GM18505 (cell line): ENCODE results near the gene COX6B1.

Experiments used
- ATAC-seq: cut with Tn5 transposase; IDR thresholded peaks from one replicate; pipeline ENCODE4 v1.9.1; 2021; ENCODE audit not compliant: unreplicated experiment
- POLR2A ChIP-seq: IDR thresholded peaks from 4 replicates; pipeline ENCODE4 v1.6.1; 2011; ENCODE audit warnings: borderline replicate concordance; ENCODE audit not compliant: insufficient read depth, insufficient read length; ENCODE audit errors: extremely low read depth

Gene COX6B1

DNA sequence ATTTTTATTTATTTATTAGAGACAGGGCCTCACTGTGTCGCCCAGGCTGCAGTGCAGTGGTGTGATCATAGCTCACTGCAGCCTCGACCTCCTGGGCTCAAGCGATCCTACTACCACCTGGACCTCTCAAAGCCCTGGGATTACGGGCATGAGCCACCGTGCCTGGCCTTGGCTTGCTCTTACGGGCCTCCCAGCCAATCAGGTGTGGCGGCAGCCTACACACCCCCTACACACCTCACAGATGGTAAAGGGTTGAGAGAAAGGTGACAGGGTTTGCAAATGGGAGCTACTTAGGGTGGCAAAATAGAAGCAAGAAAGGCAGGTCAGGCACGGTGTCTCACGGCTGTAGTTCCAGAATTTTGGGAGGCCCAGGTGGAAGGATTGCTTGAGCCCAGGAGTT, 55.2 kb downstream of the COX6B1 start:
- no peak for ATAC-seq
- TF ChIP-seq POLR2A: no peak

GRCh38 chr19:35704218-35704617, 56.1 kb downstream of the COX6B1 start, which contains the start of gene ZBTB32:
TSS of gene ZBTB32 (plus strand) at chr19:35704558. CDS start at chr19:35714627, 10,069 bp downstream.
- ATAC-seq: no peak
- TF ChIP-seq POLR2A: no peak
